Osteoblast (primary cell): ENCODE data around the gene MFN1. TPM values are rescaled to one million over a fixed set of nuclear protein-coding genes. Genes with fewer than 3 reads are reported as not detected.
A peak's percentile ranks its signal among the peaks of the same experiment; 100 is the strongest.
"Not testable (repeated sequence)": the region's sequence is repeated elsewhere in the genome, so short reads cannot be mapped to it uniquely, and the experiment has no call there.

ENCODE experiments used
- DNase-seq: peaks from one replicate; pipeline ENCODE4 v3.0.0; 2011; ENCODE audit warnings: low spot score, mixed read lengths; ENCODE audit not compliant: insufficient read length; ENCODE audit errors: missing footprints
- H2AFZ ChIP-seq: 2 replicates; pipeline ENCODE4 v1.6.0; 2011; ENCODE audit warnings: mild to moderate bottlenecking, low read length
- H3K27ac ChIP-seq: 2 replicates; pipeline ENCODE4 v1.5.1; 2011; ENCODE audit warnings: mild to moderate bottlenecking, low read depth, low read length, moderate library complexity
- H3K27me3 ChIP-seq: 2 replicates; pipeline ENCODE4 v1.6.0; 2012; ENCODE audit warnings: mild to moderate bottlenecking, control low read depth, inconsistent platforms, low read length, moderate library complexity; ENCODE audit not compliant: insufficient read depth
- H3K36me3 ChIP-seq: 2 replicates; pipeline ENCODE4 v1.5.1; 2011; ENCODE audit warnings: mild to moderate bottlenecking, low read length, control low read depth, moderate library complexity; ENCODE audit not compliant: insufficient read depth
- H3K4me1 ChIP-seq: 2 replicates; pipeline ENCODE4 v1.5.1; 2011; ENCODE audit warnings: mild to moderate bottlenecking, low read length, control low read depth, moderate library complexity; ENCODE audit not compliant: insufficient read depth
- H3K4me2 ChIP-seq: 2 replicates; pipeline ENCODE4 v1.6.0; 2011; ENCODE audit warnings: mild to moderate bottlenecking, low read length; ENCODE audit not compliant: insufficient read depth
- H3K4me3 ChIP-seq: fragments of 200-600 bp; sonication (generic); 3 replicates; pipeline ENCODE4 v1.5.1; 2012; ENCODE audit warnings: mild to moderate bottlenecking, low read length, inconsistent platforms; ENCODE audit not compliant: insufficient read depth
- H3K79me2 ChIP-seq: 2 replicates; pipeline ENCODE4 v1.6.0; 2012; ENCODE audit warnings: mild to moderate bottlenecking, low read length, control low read depth, inconsistent platforms; ENCODE audit not compliant: insufficient read depth
- H3K9me3 ChIP-seq: 2 replicates; pipeline ENCODE4 v1.5.1; 2011; ENCODE audit warnings: low read depth, low read length, control low read depth
- H4K20me1 ChIP-seq: 2 replicates; pipeline ENCODE4 v1.6.0; 2012; ENCODE audit warnings: mild to moderate bottlenecking, low read length, control low read depth; ENCODE audit not compliant: insufficient read depth
- total RNA-seq: library from RNA; depleted of rRNA; stranded (reverse); fragments of >200 nt; gene quantifications from 2 replicates; pipeline ENCODE4 v1.2.3, GENCODE V29; 2012
- TF ChIP-seq, protein P1 (sequence below): IDR thresholded peaks from 2 replicates; pipeline ENCODE4 v1.5.1; 2011; ENCODE audit warnings: mild to moderate bottlenecking, low read depth, low read length, moderate library complexity; ENCODE audit errors: extremely low read depth

The MFN1 gene
- total RNA-seq, 1 donor = 56.8 TPM

DNA sequence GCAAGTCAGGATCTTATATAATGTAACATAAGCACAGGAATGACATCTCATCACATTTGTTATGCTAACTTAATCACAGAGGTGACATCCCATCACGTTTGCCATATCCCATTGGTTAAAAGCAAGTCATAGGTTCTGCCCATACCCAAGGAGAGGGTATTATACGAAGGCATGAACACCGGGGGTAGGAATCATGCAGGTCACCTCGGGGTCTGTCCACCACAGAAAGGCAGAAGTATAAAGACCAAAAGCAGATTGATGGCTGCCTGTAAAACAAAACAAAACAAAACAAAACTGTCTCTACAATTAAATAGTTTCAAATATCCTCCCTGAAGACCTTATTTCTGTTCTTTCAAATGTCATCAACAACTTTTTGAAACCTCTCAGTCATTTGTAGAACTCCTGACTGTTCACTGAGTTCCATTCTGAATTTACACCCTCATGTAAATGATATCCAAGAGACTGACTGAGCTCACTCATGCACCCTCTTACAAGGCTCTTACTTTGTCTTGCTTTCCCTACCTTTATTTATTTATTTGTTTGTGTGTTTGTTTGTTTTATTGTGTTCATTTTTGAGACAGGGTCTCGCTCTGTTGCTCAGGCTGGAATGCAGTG, 47.4 kb upstream of the MFN1 start:
- TF ChIP-seq, protein P1, sequence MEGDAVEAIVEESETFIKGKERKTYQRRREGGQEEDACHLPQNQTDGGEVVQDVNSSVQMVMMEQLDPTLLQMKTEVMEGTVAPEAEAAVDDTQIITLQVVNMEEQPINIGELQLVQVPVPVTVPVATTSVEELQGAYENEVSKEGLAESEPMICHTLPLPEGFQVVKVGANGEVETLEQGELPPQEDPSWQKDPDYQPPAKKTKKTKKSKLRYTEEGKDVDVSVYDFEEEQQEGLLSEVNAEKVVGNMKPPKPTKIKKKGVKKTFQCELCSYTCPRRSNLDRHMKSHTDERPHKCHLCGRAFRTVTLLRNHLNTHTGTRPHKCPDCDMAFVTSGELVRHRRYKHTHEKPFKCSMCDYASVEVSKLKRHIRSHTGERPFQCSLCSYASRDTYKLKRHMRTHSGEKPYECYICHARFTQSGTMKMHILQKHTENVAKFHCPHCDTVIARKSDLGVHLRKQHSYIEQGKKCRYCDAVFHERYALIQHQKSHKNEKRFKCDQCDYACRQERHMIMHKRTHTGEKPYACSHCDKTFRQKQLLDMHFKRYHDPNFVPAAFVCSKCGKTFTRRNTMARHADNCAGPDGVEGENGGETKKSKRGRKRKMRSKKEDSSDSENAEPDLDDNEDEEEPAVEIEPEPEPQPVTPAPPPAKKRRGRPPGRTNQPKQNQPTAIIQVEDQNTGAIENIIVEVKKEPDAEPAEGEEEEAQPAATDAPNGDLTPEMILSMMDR = no peak

DNA sequence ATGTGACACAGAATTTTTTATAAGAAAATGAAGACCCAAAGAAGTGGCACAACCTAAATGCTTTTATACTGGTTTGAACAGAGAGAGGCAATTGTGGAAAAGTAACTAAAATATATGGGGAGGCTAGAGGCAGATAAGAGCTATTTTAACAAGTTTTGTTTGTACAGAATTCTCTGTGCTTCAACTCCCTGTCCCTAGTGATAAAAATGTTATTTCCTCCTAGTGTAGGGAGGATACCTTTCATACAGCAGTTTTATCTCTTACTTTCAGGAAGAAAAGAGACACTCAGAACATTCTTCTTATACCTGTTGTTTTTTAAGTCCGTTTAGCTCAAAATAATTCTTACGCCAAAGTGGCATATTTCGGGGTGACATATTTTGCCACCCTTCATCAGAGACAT, 45.9 kb upstream of the MFN1 start:
- Histone ChIP-seq H3K4me3 (no peak overlapping the region), H3K9me3 (no peaks in the 10 kb centered on the region), H2AFZ (no peak overlapping the region), H3K36me3 (no peaks in the 10 kb centered on the region), H3K27ac (no peak overlapping the region), H3K4me2 (no peak overlapping the region), H3K4me1 (no peaks in the 10 kb centered on the region), H4K20me1 (no peaks in the 10 kb centered on the region), H3K27me3 (peaks cover 5% of the 10 kb centered on the region), H3K79me2 (no peaks in the 10 kb centered on the region)
- TF ChIP-seq, protein P1 = no peak
- no peak for DNase-seq

More for the DNA sequence above, 47.4 kb upstream of the MFN1 start:
- H2AFZ ChIP-seq = no peak overlapping the region
- H4K20me1 ChIP-seq = no peaks in the 10 kb centered on the region
- H3K4me2 ChIP-seq = no peak overlapping the region
- H3K4me3 ChIP-seq = no peak overlapping the region
- H3K36me3 ChIP-seq = no peaks in the 10 kb centered on the region
- H3K27ac ChIP-seq = no peak overlapping the region
- H3K9me3 ChIP-seq = no peaks in the 10 kb centered on the region
- H3K27me3 ChIP-seq = peaks cover 5% of the 10 kb centered on the region
- no peak for DNase-seq
- H3K79me2 ChIP-seq = no peaks in the 10 kb centered on the region
- H3K4me1 ChIP-seq = no peaks in the 10 kb centered on the region

DNA sequence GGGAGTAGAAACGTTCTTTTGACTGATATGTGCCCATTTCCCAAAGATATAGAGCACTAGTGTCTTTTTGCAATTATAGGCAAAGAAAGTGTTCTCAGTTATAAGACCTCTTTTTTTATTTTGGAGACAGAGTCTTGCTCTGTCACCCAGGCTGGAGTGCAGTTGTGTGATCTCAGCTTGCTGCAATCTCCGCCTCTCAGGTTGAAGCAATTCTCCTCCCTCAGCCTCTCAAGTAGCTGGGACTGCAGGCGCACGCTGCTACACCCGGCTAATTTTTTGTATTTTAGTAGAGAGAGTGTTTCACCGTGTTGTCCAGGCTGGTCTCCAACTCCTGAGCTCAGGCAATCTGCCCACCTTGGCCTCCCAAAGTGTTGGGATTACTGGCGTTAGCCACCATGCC, 45.4 kb upstream of the MFN1 start:
- Histone ChIP-seq H3K27ac (no peak overlapping the region), H3K27me3 (peaks cover 5% of the 10 kb centered on the region), H4K20me1 (no peaks in the 10 kb centered on the region), H3K79me2 (no peaks in the 10 kb centered on the region), H3K4me2 (no peak overlapping the region), H3K9me3 (no peaks in the 10 kb centered on the region), H2AFZ (no peak overlapping the region), H3K4me1 (no peaks in the 10 kb centered on the region), H3K4me3 (no peak overlapping the region), H3K36me3 (no peaks in the 10 kb centered on the region)
- TF ChIP-seq, protein P1 = no peak
- DNase-seq = no peak

DNA sequence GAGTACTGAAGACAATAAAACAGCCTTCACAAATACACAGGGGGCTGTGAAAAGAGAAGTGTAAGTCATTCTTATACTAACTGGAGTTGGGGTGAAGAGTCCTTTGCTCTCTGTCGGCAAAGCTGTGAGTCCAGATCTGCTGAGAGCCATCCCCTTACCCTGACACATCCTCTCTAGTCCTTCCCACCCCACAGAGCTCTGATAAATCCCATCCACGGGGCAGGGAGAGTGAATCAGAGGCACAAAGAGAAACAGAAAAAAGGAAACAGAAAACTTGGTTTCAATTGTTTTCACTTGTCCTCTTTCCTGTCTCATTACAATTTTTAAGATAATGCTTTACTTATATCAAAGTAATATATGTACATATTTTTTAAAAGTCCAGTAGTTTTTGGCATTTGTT, 42.9 kb upstream of the MFN1 start:
- Histone ChIP-seq H2AFZ (peak overlapping the region; percentile 36), H3K27me3 (no peaks in the 10 kb centered on the region), H3K79me2 (no peaks in the 10 kb centered on the region), H4K20me1 (no peaks in the 10 kb centered on the region), H3K4me1 (no peaks in the 10 kb centered on the region), H3K27ac (no peak overlapping the region), H3K36me3 (no peaks in the 10 kb centered on the region), H3K4me2 (peak overlapping the region; percentile 29), H3K4me3 (no peak overlapping the region), H3K9me3 (no peaks in the 10 kb centered on the region)
- peak; percentile 79 for DNase-seq
- TF ChIP-seq, protein P1 = no peak

DNA sequence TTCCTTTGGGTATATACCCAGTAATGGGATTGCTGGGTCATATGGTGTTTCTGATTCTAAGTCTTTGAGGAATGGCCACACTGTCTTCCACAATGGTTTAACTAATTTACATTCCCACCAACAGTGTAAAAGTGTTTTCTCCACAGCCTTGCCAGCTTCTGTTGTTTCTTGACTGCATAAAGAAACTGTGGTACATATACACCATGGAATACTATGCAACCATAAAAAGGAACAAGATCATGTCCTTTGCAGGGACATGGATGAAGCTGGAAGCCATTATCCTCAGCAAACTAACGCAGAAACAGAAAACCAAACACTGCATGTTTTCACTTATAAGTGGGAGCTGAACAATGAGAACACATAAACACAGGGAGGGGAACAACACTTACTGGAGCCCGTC, 40.1 kb upstream of the MFN1 start:
- H4K20me1 ChIP-seq, DNase-seq, H3K27ac ChIP-seq, H3K9me3 ChIP-seq, H3K4me2 ChIP-seq, H3K79me2 ChIP-seq, H3K36me3 ChIP-seq, H3K4me1 ChIP-seq, H2AFZ ChIP-seq, H3K4me3 ChIP-seq, H3K27me3 ChIP-seq: not testable (repeated sequence)
